Hematopoietic multipotent progenitor cell treated with erythropoietin and hydrocortisone succinate and interleukin-3 and kit ligand, for 6 days (in vitro differentiated cells): ENCODE results near the gene KRTAP10-3.
A peak's percentile ranks its signal among the peaks of the same experiment; 100 is the strongest.

Source experiments
- DNase-seq: peaks from one replicate; pipeline ENCODE4 v3.0.0-alpha.2; 2015

The KRTAP10-3 gene

DNA sequence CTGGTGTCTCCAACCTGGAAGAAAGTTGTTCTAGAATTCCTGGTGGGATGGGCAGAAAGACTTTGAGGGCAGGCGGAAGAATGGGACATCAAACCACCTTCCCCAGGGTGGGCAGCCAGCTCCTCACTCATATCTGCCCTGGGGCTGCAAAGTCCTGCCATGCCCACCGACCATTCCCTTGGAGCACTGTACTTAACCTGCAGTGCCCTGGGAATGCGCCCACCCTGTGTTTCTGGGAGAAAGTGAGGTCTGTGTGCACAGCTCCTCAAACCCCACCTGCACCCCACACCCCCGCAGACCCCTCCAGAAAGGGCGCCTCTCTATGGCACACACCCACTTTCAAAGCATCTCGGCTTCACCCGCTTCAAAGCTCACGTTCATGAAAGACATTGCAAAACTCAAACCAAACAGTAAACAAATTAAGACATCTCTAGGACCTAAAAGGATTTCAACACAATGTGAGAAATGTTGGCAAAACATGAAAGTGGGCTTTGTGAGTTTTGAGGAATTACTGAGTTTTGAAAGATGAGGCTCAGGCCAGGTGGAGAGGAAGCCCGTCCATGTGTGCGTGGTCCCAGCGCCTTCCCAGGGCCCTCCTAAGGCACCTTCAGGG lies 43.7 kb downstream of the KRTAP10-3 start:
- no peak for DNase-seq

DNA sequence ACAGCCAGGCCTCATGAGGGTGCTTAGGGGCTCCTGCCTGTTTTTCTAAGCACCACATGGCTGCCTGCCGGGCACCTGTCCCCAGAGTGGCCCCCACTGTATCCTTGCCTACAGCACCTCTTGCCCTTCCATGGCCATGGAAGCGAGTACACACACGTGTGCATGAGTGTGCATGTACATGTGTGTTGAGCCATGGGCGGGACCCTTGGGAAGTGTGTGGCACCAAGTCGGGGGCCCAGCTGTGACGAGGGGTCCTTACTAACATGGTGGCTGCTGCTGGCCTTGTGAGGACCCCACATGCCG lies 44.4 kb downstream of the KRTAP10-3 start:
- DNase-seq = no peak

DNA sequence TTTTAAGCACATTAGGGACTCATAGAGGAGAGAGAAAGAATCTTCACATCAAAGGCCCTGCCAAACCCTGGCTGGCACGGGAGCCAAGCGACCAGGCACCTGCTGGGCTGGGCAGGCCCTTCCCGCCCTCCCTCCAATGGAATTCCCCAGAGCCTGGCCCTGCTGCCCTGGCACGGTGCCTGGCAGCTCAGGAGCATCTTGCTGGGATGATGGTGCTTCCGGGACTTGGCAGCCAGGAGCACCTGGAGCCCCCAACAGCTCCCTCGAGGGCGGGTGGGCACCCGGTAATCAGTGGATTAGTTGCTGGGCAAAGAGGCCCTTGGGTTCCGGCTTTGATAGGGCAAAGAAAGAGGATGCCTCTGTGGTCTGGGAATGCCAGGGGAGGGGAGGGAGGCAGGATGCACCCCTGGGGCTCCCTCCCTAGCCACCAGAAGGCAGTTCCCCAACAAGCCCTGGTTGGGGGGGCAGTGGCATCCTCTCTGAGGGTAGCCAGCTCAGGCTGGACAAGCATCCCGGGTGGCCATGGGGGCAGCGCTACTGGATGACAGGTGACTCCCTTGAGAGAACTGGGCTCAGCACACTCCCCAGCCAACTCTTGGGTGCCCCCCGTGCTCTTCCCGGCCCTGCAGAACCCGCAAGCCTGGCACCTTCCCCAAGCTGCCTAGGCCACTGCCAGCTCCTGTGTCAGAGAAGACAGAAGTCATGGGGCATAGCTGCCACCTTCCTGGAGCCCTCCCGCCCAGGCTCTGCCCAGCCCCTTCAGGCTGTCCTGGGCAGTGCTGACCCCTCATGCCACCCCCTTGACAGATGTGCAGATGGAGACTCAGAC lies 45.0 kb downstream of the KRTAP10-3 start:
- DNase-seq = no peak

DNA sequence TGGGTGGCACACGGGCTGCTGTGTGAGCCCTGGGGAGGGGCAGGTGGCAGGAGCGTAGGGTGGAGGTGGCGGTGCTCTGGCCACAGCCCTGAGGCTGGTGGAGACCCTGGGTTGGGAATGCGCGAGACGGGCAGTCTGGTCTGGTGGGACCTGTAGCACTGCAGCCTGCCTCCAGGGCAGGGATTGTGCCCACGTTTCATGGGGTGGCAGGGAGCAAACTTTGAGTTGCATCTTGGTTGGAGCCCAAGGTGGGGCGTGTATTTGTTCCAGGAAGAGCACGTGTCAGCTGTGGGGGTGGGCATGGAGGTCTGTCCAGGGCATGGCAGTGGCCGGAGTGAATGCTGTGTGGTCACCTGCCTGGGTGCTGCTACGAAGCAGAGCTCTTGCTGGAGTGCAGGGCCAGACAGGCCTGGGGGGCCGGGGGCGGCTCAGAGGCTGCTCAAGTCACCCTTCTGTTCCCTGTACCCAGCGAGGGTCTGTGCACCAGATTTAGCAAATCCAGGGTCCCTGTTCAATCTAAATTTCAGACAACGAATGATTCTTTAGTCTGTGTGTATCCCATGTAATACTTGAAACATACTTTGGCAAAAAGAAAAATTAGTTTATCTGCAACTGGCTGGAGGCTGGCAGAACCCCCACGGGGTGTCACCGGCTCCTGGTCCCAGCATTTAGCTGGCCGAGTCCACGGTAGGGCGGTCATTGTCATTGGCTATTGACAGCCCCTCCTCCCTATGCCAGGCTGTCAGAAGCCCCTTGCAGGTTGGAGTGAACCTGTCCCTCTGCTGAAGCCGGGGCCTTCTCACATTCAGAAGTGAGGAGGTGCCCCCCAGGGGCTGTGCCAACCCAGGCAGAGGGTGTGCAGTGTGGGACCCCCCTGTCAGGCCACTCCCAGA lies 45.9 kb downstream of the KRTAP10-3 start:
- DNase-seq = no peak

DNA sequence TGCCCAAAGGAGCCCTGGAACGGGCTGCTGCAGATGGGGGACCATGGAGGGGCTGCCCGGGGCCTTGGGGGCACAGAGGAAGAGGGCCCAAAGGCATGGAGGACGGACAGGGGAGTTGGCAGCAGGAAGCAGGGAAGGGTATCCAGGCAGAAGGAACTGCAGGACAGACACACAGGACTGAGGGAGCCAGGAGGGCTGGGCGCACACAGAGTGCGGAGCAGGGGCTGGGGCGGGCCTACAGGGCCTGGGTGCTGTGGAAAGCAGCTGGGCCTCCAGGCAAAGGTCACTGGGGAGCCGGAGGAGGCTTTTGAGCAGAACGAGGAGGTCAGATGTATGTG lies 46.7 kb downstream of the KRTAP10-3 start:
- no peak for DNase-seq

DNA sequence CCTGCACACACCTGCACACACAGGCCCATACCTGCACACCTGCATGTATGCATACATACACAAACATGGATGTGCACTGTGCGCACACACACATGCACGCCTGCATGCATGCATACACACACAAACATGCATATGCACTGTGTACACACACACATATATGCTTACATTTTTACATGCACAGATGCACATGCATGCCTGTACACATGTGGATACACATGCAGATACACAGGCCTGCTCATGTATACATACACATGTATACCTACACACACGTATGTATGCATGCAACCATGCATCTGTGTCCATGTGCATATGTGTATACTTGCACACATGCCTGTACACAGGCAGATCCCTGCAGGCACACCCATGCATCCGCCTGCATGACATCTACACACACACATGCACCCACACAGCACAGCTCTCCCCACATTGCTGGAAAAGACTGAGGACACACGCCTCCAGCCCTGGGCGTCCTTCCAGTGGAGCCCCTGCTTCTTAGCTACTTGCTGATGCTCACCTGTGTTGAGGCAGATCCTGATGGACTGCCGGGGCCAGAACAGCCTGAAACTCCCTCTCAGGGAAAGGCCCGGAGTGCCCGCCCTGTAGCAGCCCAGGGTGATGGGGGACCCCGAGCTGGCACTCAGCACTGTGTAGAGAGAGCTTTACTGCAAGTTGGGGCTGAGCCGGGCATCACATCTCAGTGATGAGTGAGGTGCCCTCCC lies 47.2 kb downstream of the KRTAP10-3 start:
- DNase-seq = no peak

DNA sequence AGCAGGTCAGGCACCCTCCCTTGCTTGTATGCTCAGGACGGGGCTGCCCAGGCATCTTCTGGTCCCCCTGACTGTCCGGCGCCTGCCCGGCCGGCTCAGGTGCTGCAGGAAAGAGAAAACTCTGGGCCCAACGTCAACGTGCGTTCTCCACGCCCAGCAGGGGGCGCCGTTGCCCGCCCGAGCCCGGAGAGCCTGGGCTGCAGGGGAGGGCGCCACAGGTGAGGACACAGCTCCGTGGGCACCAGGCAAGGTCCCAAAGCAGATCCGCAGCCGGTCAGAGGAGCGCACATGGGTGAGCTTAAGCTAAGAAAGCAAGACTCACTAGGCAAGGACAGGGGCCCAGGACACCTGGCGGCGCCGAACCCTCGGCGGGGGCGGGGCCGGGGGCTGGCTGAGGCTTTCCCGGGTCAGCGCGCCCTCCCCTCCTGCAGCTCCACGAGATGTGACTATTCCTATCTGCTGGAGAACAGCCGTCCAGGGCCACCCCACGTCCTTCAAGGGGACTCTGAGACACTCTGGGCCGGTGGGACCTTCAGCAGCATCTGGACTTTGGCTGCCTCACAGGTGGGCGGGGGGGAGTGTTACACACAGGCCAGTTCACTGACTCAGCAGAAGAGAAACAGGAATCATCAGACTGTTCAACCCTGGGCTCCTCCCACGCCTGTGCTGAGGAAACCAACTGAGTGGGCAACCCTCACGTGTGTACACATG lies 47.9 kb downstream of the KRTAP10-3 start:
- DNase-seq = peak; percentile 70

DNA sequence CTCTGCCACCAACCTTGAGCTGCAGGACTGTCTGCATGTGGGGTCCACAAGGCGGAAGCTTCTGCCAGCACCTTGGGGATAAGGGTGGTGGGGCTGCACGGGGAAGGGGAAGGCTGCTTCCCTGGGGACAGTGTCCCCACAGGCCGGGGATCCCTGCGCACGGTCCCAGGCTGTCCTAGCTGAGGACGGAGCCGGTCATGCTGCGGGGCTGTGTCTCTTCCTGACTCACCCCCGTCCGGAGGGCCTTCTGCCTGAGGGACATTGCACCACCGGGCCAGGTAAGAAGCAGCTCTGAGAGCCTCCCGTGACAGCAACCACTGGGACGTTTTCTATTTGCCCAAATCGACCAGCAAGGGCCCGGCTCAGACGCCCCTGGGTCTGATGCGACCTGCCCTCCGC lies 48.5 kb downstream of the KRTAP10-3 start:
- no peak for DNase-seq

DNA sequence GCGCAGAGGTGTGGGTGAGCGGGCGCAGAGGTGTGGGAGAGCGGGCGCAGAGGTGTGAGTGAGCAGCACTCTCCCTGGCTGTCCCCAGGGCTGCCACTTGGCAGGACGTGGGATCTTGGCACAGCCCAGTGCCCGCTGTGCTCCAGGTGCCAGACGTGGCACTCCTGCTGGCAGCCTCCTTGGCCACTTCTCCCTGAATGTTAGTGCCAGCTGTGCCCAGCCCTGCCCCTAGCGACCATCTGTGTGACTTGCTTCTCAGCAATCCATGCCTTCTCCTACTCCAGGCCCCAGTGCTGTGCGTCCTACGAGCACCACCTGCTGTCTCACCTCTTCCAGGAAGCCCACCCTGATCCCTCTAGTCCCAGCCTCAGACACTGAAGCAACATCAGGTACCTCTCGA lies 49.1 kb downstream of the KRTAP10-3 start:
- peak; percentile 18 for DNase-seq

DNA sequence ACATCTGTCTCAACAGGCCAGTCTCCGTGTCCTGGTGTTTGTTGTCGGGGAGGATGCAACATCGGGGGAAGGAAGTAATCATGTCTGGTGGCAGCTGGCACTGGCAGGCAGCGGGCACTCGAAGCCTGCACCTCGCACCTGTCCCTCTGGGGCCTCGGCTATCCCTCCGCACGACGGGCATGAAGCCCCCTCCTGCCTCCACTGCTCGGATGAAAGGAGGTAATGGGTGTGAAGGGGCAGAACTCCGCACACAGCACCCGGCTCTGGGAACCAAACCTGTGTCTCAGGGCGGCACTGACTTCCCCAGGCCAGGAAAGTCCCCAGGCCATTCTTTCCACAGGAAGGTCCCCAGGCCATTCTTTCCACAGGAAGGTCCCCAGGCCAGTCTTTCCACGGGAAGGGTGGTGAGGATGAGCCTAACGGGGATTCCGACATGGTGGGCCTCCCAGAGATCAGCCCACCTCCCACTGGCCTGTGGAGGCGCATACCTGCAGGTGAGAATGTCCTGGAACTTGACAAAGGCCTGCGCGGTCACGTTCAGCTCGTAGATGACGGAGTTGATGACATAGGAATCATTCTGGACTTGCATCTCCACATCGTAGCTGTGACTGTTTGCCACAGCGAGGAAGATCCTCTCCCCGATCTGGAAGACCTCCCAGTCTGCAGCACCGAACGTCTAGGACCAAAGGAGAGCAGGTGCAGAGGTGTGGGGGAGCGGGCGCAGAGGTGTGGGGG lies 49.7 kb downstream of the KRTAP10-3 start:
- DNase-seq = no peak

DNA sequence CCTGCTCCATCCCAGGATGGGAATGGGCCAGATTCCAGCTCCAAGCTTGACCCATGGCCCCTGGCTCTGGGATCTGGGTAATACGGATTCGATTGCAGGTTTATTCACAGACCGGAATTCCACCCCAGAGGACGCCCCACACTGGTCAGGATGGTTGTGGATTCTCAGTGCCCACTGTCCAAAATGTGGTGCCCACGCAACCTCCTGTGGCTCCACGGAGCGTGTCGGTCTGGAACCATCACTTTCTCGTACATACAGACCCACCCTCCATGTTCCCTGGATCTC lies 50.2 kb downstream of the KRTAP10-3 start:
- DNase-seq = no peak
